IPS DF 4.7 (cell line): ENCODE results near the gene GGA2.
"Not testable (repeated sequence)": the region's sequence is repeated elsewhere in the genome, so short reads cannot be mapped to it uniquely, and the experiment has no call there.

ENCODE experiments used
- DNase-seq: peaks from one replicate; pipeline ENCODE4 v3.0.0-alpha.2; 2013; ENCODE audit warnings: low spot score; ENCODE audit errors: extremely low read depth

GGA2 gene

GRCh38 chr16:23524886-23525285, 14.6 kb upstream of the GGA2 start:
- no peak for DNase-seq

GRCh38 chr16:23523876-23524385, 13.6 kb upstream of the GGA2 start:
- DNase-seq: no peak

- no peak for DNase-seq
Measured at GRCh38 chr16:23523321-23523720, 13.0 kb upstream of the GGA2 start.

GRCh38 chr16:23521965-23522364, 11.7 kb upstream of the GGA2 start:
- no peak for DNase-seq

GRCh38 chr16:23521037-23521743, 10.9 kb upstream of the GGA2 start:
- no peak for DNase-seq

- DNase-seq: no peak
Measured at GRCh38 chr16:23520500-23520899, 10.2 kb upstream of the GGA2 start.

- DNase-seq: no peak
Measured at GRCh38 chr16:23519282-23519681, 9.0 kb upstream of the GGA2 start.

- no peak for DNase-seq
Measured at GRCh38 chr16:23518435-23518891, 8.2 kb upstream of the GGA2 start.

- DNase-seq: no peak
Measured at GRCh38 chr16:23516366-23517137, 6.3 kb upstream of the GGA2 start.

GRCh38 chr16:23515881-23516280, 5.6 kb upstream of the GGA2 start:
- DNase-seq: no peak

GRCh38 chr16:23514381-23515152, 4.3 kb upstream of the GGA2 start:
- DNase-seq: no peak

GRCh38 chr16:23512168-23512695, 1.9 kb upstream of the GGA2 start:
- DNase-seq: no peak

GRCh38 chr16:23511731-23512130, 1.4 kb upstream of the GGA2 start:
- no peak for DNase-seq

GRCh38 chr16:23510915-23511270, 599 bp upstream of the GGA2 start:
- DNase-seq: not testable (repeated sequence)

GRCh38 chr16:23509782-23510163, 521 bp downstream of the GGA2 start:
- no peak for DNase-seq

- DNase-seq: no peak
Measured at GRCh38 chr16:23509441-23509754, 896 bp downstream of the GGA2 start.

- no peak for DNase-seq
Measured at GRCh38 chr16:23508589-23509440, 1.5 kb downstream of the GGA2 start.

- DNase-seq: no peak
Measured at GRCh38 chr16:23506606-23506994, 3.7 kb downstream of the GGA2 start.

GRCh38 chr16:23505671-23506605, 4.4 kb downstream of the GGA2 start:
- no peak for DNase-seq

- DNase-seq: no peak
Measured at GRCh38 chr16:23505180-23505665, 5.1 kb downstream of the GGA2 start.
